NCI-H69 (cell line): ENCODE data around the gene PCSK6.
"Not testable (repeated sequence)": the region's sequence is repeated elsewhere in the genome, so short reads cannot be mapped to it uniquely, and the experiment has no call there.

Experiments
- DNase-seq: peaks from one replicate; lab custom pipeline; 2025; lab: John Stamatoyannopoulos, UW

Gene PCSK6

GRCh38 chr15:101459579-101460300, 29.8 kb downstream of the PCSK6 start:
- DNase-seq = no peak

GRCh38 chr15:101458908-101459578, 30.5 kb downstream of the PCSK6 start:
- no peak for DNase-seq

- no peak for DNase-seq
Observed at GRCh38 chr15:101458158-101458900, 31.2 kb downstream of the PCSK6 start.

GRCh38 chr15:101457696-101458095, 31.8 kb downstream of the PCSK6 start:
- peak; percentile 67 for DNase-seq

- DNase-seq = no peak
Observed at GRCh38 chr15:101456057-101456739, 33.3 kb downstream of the PCSK6 start.

GRCh38 chr15:101455291-101456025, 34.0 kb downstream of the PCSK6 start:
- DNase-seq = peak; percentile 45

- not testable (repeated sequence) for DNase-seq
Observed at GRCh38 chr15:101454781-101455180, 34.7 kb downstream of the PCSK6 start.

GRCh38 chr15:101454365-101454764, 35.1 kb downstream of the PCSK6 start:
- no peak for DNase-seq

- no peak for DNase-seq
Observed at GRCh38 chr15:101453123-101454120, 36.1 kb downstream of the PCSK6 start.

GRCh38 chr15:101452572-101452971, 36.9 kb downstream of the PCSK6 start:
- no peak for DNase-seq

GRCh38 chr15:101451846-101452245, 37.7 kb downstream of the PCSK6 start:
- DNase-seq = no peak

GRCh38 chr15:101451266-101451799, 38.2 kb downstream of the PCSK6 start:
- no peak for DNase-seq

- no peak for DNase-seq
Observed at GRCh38 chr15:101450403-101451265, 38.9 kb downstream of the PCSK6 start.

GRCh38 chr15:101449471-101450402, 39.8 kb downstream of the PCSK6 start:
- DNase-seq = no peak

- no peak for DNase-seq
Observed at GRCh38 chr15:101448336-101448735, 41.2 kb downstream of the PCSK6 start.

GRCh38 chr15:101447561-101448071, 41.9 kb downstream of the PCSK6 start:
- DNase-seq = no peak

GRCh38 chr15:101447168-101447533, 42.4 kb downstream of the PCSK6 start:
- DNase-seq = no peak
